ENCODE data around the gene PPFIBP1.

Gene PPFIBP1

GRCh38 chr12:27573972-27574371, 50.0 kb downstream of the PPFIBP1 start:
- no peak for TF ChIP-seq CTCF (IDR thresholded peaks at IDR 0.05; ENCODE audit: borderline replicate concordance, insufficient read depth, low read depth, low read length)
- H3K4me3 ChIP-seq (ENCODE audit: low read depth, low read length): no peak overlapping the region

- no peak overlapping the region for H3K4me3 ChIP-seq (ENCODE audit: low read depth, low read length)
- TF ChIP-seq CTCF (IDR thresholded peaks at IDR 0.05; ENCODE audit: borderline replicate concordance, insufficient read depth, low read depth, low read length): no peak
These were observed 51.2 kb downstream of the PPFIBP1 start for GRCh38 chr12:27575090-27575761.

- no peak overlapping the region for H3K4me3 ChIP-seq (ENCODE audit: low read depth, low read length)
- TF ChIP-seq CTCF (IDR thresholded peaks at IDR 0.05; ENCODE audit: borderline replicate concordance, insufficient read depth, low read depth, low read length): no peak
These were observed 51.7 kb downstream of the PPFIBP1 start for GRCh38 chr12:27575762-27576118.

GRCh38 chr12:27576667-27577347, 52.8 kb downstream of the PPFIBP1 start:
- TF ChIP-seq CTCF (IDR thresholded peaks at IDR 0.05; ENCODE audit: borderline replicate concordance, insufficient read depth, low read depth, low read length): no peak
- no peak overlapping the region for H3K4me3 ChIP-seq (ENCODE audit: low read depth, low read length)

GRCh38 chr12:27577688-27578087, 53.7 kb downstream of the PPFIBP1 start:
- no peak for TF ChIP-seq CTCF (IDR thresholded peaks at IDR 0.05; ENCODE audit: borderline replicate concordance, insufficient read depth, low read depth, low read length)
- H3K4me3 ChIP-seq (ENCODE audit: low read depth, low read length): no peak overlapping the region

- no peak for TF ChIP-seq CTCF (IDR thresholded peaks at IDR 0.05; ENCODE audit: borderline replicate concordance, insufficient read depth, low read depth, low read length)
- H3K4me3 ChIP-seq (ENCODE audit: low read depth, low read length): no peak overlapping the region
These were observed 54.8 kb downstream of the PPFIBP1 start for GRCh38 chr12:27578689-27579372.

All from GM12875 (cell line).